ENCODE data around the gene RIMS3.
"Not testable (repeated sequence)": the region's sequence is repeated elsewhere in the genome, so short reads cannot be mapped to it uniquely, and the experiment has no call there.

Gene RIMS3

DNA sequence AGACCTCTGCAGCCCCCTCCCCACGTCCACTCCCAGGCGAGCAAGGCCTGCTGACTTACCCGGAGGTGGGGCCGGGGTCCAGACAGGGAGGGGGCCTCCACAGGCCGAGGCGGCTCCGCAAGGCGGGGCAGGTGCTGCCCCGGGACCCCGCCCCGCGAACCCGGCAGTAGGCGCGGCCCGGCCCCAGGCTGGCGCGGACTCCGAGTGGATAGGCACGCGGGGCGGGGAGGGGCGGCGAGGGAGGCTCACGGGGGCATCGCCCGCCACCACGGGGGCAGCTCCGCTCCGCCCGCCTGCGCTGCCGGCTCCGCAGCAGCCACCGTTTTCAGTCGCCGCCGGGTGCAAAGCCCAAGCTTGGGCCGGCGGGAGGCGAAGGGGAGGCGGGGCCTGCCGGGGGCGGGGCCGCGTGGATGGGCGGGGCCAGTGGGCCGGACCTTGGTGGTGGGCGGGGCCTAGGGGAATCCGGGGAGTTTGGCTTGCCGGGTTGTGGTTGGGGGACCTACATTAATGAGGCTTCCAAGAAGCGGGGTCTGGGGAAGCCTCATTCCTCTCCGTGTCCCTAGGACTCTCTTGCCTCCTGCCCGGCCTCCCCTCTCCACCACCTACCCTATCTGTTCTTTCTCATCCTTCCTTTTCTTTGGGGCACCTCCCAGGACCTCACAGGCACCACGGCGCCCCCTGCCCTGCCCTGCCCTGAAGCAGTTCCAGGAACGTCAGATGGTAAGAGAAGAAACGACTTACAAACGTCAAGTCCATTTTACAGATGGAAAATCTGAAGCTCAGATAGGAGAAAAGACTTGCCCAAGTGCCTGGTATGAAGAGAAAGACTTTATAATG, at the start of gene RIMS3:
Gene RIMS3 (minus strand): TSS at position 348 of the 837 bp plus-strand sequence. CDS start 23,757 bp downstream, outside the sequence.
- DNase-seq = peak; percentile 84

DNA sequence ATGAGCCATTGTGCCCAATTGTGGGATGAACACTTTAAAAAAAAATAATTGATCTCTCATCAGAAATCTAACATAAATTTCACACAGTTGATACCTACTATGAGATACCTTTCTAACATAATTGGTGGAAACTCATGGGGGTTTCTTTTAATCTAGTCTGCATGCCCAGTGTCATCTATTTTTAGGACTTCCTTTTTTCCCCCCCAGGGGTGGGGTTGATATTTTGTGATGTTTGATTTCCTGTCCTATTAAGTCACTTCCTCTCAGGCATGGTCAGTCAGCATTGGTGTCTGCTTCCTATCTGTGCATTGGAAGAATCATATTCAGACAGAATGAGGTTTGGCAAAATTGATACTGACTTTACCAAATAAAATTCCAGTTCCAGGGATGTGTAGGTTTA, 47.5 kb upstream of the RIMS3 start:
- DNase-seq = peak; percentile 13

DNA sequence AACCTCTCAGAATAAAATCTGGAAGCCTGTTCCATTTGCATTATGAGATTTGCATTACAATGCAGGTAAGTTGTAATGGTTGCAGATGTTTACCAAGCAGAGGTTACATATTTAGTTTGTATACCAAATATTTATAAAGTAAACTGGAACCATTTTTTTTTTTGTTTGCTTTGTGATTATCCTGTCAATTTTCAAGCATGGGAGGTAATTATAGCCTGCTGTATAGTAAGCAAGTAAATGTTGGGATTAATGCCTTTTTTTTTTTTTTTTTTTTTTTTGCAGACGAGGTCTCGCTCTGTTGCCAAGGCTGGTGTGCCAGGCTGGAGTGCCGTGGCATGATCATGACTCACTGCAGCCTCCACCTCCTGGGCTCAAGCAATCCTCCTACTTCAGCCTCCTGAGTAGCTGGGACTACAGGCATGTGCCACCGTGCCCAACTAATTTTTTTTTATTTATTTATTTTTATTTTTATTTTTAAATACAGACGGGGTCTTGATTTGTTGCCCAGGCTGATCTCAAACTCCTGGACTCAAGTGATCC, 47.0 kb upstream of the RIMS3 start:
- DNase-seq = no peak

DNA sequence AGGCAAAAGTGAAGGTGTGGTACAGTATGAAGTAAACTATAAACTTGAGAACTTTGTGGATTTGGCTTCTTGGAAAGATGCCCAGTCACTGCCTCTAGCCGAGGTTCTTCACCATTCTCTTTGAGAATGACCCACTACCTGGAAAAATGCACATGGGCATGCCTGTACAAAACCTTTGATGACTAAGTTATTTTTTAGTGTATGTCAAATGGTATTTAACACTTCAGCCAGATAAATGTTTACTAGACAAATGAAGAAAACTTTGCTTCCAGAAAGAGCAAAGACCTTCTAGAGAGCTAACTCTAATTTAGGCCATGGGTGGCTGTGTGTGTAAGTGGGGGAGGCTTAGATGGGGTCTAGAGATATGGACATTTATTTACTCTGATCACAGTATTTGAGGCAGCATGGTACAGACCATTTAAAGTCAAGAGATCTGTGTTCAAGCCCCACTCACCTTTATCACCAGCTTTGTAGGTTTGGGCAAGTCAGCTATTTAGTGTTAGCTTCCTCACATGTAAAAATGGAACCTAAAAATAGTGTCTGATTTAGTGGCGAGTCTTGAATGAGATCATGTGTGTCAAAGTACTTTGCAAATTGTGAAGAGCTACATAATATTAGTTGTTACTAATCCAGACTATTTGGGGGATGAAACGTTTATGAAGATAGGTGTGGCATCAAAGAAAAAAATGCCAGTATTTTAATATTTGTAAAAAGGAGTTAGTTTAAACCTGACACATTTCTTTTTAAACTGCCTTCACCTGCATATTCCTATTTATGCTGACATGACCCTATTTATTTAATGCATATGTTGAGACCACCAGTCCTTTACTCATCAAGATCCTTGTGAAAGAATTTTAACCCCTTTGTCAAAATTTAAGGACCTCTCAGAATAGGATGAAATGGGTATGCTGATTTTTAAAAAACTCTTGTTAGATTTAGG, 46.3 kb upstream of the RIMS3 start:
- DNase-seq = no peak

DNA sequence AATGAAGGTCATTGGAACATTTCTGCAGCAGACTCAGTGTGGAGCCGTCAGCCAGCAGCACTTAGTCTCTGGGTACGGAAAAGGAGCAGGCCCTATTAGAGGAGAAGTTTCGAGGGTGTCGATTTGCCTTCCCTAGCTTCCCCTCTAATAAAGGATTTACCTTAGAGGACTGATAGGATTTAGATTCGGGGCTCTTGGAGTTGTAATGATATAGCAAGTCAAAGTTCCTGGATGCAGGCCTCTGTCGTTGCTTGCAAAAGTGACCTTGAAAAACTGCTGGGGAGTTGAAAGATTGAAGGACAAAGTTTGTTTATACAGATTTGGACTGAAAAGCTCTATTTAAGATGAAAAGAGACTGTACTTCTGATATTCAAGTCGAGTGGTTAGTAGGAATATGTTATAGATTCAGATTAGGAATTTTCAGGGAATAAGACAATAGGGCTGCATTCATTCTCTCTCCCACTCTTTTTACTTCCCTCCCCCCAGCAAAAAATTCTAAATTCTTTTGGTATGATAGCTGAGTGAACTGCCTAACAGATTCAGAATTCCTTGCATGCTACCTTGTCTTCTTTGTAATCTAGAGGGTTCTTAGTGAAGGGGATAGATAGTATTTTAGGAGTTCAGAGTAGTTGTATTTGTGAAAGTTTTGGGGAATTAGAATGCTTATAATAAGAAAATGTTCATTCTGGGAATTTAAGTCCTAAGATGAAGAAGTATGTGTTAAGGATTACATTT, 45.3 kb upstream of the RIMS3 start:
- DNase-seq = no peak

DNA sequence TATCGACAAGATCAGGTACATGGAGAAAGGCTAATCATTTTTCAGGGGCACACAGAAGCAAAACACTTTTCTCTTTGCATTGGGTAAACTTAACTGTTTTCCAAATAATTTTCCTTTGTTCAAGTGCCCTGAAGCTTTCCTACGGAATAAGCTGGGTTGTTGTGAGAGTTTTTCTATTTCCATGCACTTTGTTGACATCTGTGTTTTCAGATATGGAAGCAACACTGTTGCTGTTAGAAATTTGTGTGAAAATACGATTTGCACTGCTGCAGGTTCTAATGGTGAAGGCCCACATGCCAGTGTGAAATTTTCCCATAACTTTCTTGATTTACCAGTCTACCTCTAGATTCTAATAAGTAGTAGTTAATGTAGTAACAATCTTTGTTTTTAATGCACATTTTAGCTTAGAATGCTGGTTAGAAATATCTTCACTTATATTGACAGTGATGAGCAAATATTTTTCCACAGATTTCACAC, 44.4 kb upstream of the RIMS3 start:
- DNase-seq = no peak

DNA sequence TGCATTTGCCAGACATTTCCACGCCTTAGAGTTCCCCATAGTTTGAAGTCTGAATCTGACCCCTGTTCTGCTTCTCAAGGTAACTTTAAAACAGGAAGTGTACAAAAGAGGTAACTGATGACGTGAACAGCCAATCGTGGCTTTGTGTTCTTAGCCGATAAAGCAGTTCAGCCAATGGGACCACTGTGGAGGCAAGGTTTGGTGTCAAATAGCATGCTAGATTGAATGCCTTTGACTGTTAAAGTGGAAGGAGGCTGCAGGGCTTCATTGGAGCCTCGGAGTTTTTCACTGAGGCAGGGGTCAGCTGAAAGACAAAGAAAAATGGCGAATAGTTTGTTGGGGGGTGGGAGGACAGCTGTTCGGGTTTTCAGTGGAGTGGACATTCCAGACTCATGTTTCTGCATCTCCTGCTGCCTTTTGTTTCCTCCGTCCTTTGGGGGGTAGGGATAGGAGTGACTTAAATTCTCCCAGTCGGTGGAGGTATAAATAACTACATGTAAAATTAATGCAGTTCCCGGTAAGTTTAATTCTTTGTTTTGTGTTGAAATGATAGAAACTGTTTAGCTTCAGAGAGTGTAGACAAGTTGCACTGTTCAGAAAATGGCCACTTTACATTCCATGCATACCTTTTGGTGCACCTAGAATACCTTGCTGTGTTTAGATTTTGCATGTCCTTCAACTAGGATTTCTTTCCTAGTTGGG, 43.8 kb upstream of the RIMS3 start:
- peak; percentile 75 for DNase-seq

DNA sequence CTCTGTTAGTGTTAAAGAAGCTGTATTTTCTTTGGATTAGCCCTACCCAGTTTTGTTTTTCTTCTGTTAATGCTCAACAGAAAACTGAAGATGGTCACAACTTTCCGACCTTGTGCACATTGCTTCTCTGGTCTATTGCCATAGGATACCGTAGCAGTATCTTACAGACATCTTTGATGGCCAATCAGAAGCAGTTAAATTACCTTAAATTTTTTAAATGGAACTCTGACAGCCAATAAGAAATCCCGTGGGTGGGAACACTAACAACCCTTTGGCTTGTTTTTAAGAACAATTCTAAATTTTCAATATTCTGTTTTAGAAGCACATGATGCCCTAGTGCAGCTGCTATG, 43.2 kb upstream of the RIMS3 start:
- DNase-seq = no peak

DNA sequence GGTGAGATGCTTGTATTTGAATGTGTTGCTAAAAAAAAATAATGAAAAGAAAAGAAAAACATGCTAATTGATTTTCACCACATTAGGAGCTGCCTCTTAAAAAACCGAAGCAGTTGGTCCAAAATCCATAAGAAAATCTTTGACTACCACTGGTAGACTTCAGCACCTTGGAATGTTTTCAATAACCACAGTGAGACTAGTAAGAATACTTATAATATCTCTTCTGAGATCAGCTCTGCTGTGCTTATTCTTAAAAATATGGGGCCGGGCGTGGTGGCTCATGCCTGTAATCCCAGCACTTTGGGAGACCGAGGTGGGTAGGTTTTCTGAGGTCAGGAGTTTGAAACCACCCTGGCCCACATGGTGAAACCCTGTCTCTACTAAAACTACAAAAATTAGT, 41.1 kb upstream of the RIMS3 start:
- no peak for DNase-seq

DNA sequence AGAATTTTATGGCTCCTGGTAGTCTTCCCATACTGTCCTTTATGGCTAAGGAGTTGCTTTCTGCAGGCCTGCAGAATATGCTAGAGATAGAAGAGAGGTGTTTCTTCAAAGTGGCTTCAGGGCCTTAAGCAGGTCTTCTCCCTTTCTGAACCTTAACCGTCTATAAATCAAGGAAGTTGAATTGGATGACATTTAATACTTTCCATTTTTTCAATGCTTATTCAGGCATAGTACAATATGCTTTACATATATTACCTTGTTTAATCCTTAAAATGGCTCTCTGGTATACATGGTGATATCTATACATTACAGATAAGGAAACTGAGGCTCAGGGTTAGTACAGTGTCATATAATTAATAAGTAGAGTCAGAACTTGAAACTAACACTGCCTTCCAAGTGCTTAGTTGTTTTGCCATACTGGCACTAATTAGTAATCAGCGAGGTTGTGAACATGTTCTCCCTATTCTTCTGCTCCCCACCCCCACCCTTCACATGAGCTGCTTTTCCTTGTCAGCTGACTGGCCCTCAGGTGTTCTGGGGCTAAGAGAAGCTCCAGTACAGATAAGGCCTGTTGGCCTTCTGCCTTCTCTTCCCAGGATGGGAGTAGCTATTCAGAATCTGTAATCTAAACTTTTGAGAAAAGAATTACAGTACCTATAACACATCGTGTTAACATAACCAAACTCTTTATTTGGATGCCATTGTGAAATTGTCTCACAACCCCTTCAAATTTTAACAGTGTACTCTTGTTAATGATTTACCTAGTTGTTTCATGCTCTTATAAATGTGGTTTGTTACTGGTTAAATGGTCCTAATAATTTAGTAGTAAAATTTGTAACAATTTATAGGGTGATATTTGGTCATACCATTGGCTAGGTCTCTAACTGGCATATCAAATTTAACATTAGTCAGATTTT, 39.6 kb upstream of the RIMS3 start:
- no peak for DNase-seq

DNA sequence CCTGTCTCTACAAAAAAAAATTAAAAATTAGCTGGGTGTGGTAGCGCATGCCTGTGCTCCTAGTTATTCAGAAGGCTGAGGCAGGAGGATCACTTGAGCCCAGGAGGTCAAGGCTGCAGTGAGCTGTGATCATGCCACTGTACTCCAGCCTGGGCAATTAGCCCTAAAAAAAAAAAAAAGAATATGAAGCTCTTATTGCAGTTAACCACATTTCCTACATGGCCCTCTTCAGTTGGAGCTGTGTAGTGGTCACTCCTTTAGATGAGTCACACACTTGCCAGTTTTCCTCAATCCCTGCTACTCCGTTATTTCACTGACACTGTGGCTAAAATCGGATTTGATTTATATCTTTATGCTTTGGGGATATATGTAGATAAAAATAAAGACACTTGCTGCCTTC, 37.8 kb upstream of the RIMS3 start:
- DNase-seq = no peak

DNA sequence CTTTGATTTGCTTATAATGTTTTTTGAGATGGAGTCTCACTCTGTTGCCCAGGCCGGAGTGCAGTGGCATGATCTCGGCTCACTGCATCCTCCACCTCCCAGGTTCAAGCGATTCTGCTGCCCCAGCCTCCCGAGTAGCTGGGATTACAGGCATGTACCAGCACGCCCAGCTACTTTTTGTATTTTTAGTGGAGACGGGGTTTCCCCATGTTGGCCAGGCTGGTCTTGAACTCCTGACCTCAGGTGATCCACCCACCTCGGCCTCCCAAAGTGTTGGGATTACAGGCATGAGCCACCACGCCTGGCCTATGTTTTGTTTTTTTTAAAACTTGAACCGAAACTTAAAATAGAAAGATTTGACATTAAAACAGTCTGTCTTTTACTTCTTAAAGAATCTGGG, 37.3 kb upstream of the RIMS3 start:
- not testable (repeated sequence) for DNase-seq

DNA sequence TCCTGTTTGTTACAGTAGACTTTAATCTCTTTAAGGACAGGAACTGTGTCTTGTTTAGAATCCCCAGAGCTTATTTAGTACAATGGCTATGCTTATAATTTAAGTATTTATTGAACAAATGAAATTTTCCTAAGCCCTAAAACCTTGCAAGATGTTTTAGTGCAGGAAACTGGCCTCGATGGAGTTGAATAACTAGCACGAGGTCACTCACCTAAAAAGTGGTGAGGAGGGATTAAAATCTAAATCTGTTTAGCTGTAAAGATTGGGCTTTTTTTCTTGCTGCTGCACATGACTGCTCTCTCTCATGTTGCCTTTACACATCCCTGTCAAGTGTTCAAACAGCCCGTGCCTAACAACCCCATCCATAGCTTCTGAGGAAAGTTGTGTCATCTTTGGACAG, 36.2 kb upstream of the RIMS3 start:
- no peak for DNase-seq

DNA sequence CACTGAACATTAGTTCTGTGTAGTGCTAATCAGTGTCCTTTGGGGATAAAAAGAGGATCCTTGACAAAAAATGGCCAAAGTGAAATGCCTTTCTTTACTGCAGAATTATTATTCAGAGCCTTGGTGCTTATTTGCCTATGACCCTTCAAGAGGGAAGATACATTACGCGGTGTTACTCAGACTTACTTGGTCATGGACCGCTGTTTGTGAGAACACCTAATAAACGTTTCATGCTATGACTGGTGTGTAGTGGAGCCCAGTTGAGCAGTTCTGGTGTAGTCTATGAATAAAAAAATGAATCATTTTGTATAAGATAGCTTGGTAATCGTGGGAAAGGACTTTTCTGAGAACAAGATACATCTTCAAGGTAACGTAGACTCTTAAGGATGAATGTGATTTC, 34.3 kb upstream of the RIMS3 start:
- DNase-seq = no peak

DNA sequence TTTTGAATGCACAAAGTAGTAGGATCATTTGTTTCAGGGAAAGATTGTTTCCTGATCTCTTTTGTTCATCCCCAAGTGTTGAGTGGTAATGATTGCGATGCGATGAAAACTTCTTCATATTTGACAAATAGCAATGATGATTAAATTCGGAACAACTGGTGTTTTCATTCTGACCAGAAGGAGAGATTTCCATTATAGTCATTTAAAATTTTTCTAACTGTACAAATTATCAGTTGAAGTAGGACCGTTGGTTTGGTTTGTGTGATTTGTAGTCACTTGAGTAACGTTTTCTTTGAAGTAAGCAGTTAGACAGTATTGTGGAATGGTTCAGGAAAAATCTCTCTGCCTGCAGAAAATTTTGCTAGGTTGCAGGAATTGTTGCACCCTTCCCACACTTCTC, 32.0 kb upstream of the RIMS3 start:
- DNase-seq = no peak

DNA sequence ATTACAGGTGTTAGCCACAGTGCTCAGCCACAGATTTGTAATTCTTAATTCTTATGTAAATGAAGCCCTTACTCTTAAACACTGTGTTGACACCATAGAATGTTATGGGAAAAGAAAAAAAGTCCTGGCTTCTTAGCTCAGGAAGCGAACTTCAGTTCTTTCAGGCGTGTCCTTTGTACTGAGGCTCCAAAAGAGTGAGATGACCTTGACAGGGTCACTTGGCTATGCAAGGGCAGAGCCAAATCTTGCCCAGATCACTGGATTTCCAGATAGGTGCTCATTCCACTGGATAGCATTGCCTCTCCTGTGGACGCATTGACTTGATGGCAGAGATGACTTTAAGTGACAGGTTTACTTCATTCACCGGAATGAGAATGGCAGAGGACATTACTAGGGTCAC, 30.8 kb upstream of the RIMS3 start:
- DNase-seq = no peak

DNA sequence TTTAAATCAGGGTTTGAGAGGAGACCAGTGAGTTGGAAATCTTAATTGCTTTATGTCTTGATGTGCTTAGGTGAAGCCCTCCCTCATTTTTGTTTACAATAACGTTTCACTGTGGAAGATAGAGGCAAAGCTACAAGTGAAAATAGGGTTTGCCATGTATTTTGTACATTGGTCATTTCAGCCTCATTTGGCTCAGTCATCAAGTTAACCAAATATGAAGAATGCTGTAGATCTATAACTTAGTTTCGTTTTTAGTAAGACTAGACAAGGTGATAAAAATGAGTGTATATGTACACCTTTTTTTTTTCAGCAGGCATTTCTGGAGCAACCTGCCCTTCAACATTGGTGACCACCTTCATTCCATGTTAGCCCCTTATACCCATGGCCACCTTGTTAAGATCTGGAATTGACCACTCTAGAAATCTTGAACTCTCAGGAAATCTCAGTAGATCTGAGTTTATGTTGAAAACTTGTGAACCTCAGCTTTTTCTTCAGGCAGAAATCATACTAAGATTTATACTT, 28.9 kb upstream of the RIMS3 start:
- DNase-seq = no peak

DNA sequence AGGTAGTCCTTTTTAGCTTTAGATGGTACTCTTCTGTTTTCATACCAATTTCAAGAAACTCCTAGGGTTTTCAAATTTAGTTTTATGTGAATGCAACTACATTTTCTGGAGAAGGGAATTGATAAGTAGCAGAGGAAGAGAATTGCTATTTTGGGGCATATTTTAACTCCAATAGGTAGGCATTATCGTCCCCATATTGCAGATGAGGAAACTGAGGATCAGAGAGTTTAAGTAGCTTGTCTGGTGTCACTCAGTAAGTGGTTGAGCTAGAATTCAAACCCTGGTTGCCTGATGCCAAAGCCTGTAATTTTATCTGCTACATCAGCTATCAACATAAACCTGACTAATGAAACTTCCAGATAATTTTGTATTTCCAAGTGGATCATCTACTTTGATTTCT, 27.9 kb upstream of the RIMS3 start:
- no peak for DNase-seq

DNA sequence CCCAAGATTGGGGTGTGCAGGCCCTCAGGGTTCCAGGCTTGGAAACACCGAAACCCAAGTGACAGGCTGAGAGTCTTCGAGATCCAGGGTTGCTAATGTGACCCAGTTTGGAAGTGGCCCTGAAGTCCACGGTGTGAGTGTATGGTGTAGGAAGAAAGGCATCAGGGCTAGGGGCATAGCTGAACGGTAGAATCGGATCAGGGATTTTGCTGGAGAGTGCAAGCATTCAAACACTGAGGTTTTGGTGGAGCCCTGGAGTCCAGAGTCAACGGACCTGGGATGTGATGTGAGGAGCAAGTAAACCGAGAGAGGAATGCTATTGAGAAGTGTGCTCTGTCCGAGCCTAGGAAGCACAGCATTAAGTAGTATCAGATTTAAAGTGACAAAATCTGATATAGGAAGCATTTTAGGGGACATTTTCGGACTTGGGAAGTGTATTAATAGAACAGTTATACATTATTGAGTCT, 27.0 kb upstream of the RIMS3 start:
- no peak for DNase-seq

DNA sequence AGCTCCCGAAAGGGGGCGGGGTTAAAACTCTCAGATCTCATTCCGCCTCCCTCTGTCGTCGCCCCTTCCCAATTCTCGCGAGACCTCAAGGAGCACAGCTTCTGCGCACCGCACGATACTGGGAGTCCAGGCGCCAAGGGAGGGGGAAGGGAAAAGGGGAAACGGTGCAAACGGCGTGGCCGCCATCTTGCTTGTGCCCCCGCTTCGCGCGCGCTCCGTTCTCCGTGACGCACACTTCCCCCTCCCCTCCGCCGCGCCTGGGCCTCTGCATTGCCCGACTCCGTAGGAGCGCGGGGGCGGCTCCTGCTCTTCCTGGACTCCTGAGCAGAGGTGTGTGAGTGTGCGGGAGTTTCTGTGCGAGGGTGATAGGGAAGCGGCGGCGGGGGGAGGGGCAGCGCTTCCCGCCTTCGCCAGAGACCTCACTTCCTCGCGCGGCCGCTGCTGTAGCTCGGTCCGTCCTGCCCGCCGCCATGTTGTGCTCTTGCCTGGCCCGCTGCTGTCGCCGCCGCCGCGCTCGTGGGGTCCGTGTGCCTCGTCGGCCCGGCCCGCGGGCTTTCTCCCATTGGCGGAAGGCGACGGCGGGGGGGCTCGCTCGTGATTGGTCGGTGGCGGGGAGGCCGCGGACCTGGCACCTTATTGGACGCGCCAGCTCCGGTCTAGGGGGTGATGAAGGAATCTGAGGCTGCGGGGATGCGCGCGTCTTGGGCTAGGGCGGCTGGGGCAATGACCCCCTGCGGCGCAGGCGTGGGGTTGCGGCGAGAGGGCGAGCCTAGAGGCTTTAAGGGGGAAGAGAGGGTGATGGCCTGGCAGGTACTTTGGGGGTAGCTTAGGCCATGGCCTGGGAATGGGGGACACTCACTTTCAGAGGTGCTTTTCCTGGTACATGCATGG, 26.3 kb upstream of the RIMS3 start, which contains the start of gene NFYC:
Gene NFYC (plus strand): TSS at position 167 of the 891 bp plus-strand sequence. CDS start 47,140 bp downstream, outside the sequence.
- peak; percentile 95 for DNase-seq
